ENCODE results near the gene NOS1.

- TF ChIP-seq KDM1A (IDR thresholded peaks at IDR 0.05; ENCODE audit: borderline replicate concordance, low read length), result no peak
- no peak for TF ChIP-seq CTCF (IDR thresholded peaks at IDR 0.05; ENCODE audit: control extremely low read depth in 1 of 3, insufficient read depth in 1 of 3, low read depth in 1 of 3, low read length in 3 of 3)
- TF ChIP-seq TAF1 (IDR thresholded peaks at IDR 0.05; ENCODE audit: low read depth, low read length), result no peak
- TF ChIP-seq SIN3A (conservative IDR thresholded peaks at IDR 0.05 in 1 of 2, IDR thresholded peaks at IDR 0.05 in 1 of 2; ENCODE audit: low read depth in 1 of 2, low read length in 2 of 2), result no peak
- TF ChIP-seq RAD21 (IDR thresholded peaks at IDR 0.05 in 1 of 2, conservative IDR thresholded peaks at IDR 0.05 in 1 of 2; ENCODE audit: low read depth in 2 of 2, low read length in 2 of 2), result no peak
- no peak for TF ChIP-seq EP300 (IDR thresholded peaks at IDR 0.05; ENCODE audit: borderline replicate concordance in 1 of 2, low read depth in 2 of 2, low read length in 2 of 2)
- TF ChIP-seq E2F6 (IDR thresholded peaks at IDR 0.05), result no peak
- no peak for TF ChIP-seq EZH2 (IDR thresholded peaks at IDR 0.05; ENCODE audit: low read depth, low read length, severe bottlenecking)
- no peak for TF ChIP-seq POLR2AphosphoS5 (IDR thresholded peaks at IDR 0.05; ENCODE audit: low read depth, low read length)
- TF ChIP-seq SRF (IDR thresholded peaks at IDR 0.05; ENCODE audit: low read depth, low read length), result no peak
- TF ChIP-seq HDAC6 (IDR thresholded peaks at IDR 0.05; ENCODE audit: low read depth, low read length), result no peak
Observed at GRCh38 chr12:117313926-117314325, 47.5 kb downstream of the NOS1 start.

Measured in H1 (cell line).